HG03575 (cell line): ENCODE results near the gene ELOVL7.
"Not testable (repeated sequence)": the region's sequence is repeated elsewhere in the genome, so short reads cannot be mapped to it uniquely, and the experiment has no call there.

Source experiments
- ATAC-seq: cut with Tn5 transposase; IDR thresholded peaks from one replicate; pipeline ENCODE4 v1.9.1; 2021; ENCODE audit not compliant: unreplicated experiment, insufficient number of reproducible peaks, low FRiP score; ENCODE audit errors: extremely low read depth

The ELOVL7 gene

DNA sequence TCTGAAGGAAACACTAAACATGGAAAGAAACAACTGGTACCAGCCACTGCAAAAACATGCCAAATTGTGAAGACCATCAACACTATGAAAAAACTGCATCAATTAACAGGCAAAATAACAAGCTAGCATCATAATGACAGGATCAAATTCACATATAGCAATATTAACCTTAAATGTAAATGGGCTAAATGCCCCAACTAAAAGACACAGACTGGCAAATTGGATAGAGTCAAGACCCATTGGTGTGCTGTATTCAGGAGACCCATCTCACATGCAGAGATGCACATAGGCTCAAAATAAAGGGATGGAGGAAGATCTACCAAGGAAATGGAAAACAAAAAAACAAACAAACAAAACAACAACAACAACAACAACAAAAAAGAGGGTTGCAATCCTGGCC is 113.2 kb downstream of the ELOVL7 start:
- not testable (repeated sequence) for ATAC-seq

DNA sequence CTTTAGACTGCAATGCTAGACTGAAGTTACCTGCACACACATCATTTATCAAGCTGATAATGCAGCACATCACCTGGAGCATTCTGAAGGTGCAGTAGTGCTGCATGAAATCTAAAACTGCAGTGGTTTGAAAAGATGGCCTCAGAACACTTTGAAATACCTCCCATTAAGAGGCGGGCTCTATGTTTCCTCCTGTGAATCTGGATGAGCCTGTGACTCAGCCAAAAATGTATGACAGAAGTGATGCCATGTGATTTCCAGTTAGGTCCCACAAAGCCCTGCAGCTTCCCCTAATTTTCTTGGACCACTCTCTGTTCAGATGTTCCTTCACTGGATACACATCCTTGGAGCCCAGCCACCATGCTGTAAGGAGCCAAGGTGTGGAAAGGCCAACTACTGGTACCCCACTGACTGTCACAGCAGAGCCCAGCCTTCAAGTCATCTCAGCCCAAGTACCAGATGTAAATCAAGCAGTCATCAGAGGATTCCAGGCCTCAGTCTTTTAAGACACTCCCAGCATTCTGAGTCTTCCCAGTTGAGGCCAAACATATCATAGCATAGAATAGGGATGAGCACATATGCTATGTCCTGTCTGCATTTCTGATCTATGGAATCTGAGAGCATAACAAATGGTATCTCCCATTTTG is 116.9 kb downstream of the ELOVL7 start:
- ATAC-seq: no peak

DNA sequence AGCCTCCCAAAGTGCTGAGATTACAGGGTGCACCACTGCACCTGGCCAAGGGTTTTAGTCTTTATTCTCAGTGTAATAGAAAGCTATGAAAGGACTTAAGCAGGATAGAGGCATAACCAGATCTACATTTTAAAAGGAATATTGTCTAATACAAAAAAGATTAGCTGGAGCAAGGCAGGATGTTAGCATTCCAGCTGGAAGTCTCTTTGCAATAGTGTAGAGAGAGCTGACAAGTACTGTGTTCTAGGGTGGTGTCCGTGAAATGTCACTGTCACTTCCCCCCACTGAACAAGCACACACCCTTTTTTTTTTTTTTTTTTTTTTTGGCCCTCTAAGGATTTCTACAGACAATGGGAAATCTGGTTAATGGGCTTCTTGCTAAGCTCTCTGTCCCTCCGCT is 119.9 kb downstream of the ELOVL7 start:
- ATAC-seq: no peak

DNA sequence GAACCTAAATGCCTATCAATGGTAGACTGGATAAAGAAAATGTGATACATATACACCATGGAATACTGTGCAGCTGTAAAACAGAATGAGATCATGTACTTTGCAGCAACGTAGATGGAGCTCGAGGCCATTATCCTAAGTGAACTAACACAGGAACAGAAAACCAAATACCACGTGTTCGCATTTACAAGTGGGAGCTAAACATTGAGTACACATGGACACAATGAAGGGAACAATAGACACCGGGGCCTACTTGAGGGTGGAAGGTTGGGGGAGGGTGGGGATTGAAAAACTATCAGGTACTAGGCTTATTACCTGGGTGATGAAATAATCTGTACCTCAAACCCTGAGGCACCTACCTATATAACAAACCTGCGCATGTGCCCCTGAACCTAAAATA is 121.7 kb downstream of the ELOVL7 start:
- no peak for ATAC-seq

DNA sequence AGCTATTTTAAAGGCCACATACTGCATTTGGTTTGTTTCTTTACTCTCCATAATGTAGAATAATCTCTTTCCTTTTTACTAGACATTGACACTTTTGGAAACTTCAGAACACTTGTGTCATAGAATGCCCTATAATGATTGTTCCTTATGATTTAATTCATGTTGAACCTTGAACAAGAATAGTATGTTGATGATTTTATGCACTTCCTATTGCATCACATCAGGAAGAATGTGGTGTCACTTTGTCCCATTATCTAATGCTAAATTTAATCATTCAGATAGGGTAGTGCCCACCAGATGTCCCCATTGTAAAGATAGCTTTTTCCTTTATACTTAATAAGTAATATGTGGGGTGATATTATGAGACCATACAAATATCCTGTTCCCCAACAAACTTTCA is 124.7 kb downstream of the ELOVL7 start:
- no peak for ATAC-seq

DNA sequence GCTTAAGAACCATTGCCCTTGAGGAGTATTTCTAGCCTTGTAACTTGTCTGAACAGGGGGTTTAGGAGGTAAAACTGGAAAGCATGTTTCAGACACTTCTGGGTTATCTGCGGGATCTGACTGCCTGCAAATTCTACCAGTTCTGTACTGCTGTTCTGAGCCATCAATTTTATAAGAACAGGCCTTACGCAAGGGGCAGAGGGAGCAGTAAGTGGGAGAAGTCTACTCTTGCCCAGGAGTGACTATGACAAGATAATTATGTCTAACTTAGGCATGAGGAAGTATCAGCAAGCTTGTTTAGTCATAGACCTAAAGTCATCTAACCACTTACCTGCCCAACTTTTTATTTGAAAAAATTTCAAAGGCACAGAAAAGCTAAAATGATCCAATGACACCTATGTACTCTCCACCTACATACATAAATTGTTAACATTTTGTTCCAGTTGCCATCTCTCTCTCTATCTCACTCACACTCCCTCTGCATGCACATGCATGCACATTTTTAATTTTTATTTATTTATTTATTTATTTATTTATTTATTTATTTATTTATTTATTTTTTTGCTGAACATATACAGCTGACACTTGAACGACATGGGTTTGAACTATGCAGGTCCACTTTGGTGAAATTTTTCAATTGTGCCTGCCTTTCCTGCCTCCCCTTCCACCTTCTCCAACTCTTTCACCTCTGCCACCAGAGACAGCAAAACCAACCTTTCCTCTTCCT is 125.7 kb downstream of the ELOVL7 start:
- ATAC-seq: no peak

DNA sequence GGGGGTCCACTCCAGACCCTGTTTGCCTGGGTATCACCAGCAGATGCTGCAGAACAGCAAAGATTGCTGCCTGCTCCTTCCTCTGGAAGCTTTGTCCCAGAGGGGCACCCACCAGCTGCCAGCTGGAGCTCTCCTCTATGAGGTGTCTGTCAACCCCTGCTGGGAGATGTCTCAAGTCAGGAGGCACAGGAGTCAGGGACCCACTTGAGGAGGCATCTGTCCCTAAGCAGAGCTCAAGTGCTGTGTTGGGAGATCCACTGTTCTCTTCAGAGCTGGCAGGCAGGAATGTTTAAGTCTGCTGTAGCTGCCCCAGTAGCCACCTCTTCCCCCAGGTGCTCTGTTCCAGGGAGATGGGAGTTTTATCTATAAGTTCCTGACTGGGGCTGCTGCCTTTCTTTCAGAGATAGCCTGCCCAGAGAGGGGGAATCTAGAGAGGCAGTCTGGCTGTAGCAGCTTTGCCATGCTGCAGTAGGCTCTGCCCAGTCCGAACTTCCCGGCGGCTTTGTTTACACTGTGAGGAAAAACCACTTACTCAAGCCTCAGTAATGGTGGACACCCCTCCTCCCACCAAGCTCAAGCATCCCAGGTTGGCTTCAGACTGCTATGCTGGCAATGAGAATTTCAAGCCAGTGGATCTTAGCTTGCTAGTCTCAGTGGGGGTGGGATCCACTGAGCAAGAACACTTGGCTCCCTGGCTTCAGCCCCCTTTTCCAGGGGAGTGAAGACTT is 128.7 kb downstream of the ELOVL7 start:
- ATAC-seq: not testable (repeated sequence)

DNA sequence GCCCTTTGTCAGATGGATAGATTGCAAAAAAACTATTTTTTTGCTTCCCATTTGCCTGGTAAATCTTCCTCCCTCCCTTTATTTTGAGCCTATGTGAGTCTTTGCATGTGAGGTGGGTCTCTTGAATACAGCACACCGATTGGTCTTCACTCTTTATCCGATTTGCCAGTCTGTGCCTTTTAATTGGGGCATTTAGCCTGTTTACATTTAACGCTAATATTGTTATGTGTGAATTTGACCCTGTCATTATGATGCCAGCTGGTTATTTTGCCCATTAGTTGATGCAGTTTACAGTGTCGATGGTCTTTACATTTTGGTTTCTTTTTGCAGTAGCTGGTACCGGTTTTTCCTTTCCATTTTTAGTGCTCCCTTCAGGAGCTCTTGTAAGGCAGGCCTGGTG is 131.1 kb downstream of the ELOVL7 start:
- no peak for ATAC-seq

DNA sequence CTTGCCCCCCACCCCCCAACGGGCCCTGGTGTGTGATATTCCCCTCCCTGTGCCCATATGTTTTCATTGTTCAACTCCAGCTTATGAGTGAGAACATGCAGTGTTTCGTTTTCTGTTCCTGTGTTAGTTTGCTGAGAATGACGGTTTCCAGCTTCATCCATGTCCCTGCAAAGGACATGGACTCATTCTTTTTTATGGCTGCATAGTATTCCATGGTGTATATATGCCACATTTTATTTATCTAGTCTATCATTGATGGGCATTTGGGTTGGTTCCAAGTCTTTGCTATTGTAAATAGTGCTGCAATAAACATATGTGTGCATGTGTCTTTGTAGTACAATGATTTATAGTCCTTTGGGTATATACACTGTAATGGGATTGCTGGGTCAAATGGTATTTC is 132.2 kb downstream of the ELOVL7 start:
- ATAC-seq: not testable (repeated sequence)

DNA sequence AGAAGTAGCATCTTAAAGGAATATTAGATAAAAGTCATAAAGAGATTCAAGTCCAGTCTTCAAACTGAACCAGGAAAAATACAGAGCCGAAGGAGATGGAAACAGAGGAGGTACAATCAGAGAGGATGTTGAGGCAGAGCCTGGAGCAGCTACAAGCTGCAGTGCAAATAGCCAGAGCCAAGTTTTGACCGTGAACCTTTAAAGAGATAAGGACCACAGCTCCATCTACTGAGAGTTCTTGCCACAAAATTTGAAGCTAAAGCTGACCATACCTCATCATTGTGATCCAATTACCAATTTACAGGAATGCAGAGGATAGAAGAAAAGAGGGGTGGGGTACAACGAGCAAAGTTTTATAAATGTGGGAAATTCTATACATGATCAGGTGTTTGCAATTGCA is 133.7 kb downstream of the ELOVL7 start:
- ATAC-seq: no peak

DNA sequence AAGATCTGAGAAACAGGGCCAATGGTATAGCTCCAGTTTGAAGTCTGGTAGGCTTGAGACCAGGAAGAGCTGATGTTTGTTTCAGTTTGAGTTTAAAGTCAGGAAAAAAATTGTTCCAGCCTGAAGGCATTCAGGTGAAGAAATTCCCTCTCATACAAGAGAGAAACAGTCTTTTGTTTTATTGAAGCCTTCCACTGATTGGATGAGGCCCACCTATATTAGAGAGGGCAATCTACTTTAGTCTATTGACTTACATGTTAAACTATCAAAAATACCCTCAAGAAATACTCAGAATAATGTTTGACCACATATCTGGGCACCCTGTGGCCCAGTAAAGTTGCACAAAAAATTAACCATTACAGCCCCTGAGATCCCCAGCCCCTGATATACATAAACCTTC is 138.9 kb downstream of the ELOVL7 start:
- ATAC-seq: no peak

DNA sequence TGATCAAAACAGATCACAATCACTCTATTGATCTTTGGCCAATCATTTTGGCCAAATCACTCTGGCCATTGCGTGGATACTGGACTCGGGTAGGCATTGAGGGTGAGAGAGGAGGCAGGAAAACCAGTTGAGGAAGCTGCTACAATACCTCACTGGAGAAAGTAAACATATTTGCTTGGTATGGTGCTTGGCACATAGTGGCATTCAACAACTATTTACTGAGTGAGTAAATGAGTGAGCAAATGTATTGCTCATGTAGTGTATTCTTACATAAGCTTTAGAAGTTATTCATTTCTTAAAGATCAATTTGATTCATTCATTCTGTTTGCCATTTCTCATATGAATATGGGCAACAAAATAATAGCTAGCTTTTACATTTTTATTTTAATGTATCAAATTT is 140.1 kb downstream of the ELOVL7 start:
- ATAC-seq: no peak
